ENCODE measurements around the gene ADIG. TPM values are rescaled to one million over a fixed set of nuclear protein-coding genes. Genes with fewer than 3 reads are reported as not detected.
A peak's percentile ranks its signal among the peaks of the same experiment; 100 is the strongest.

Gene ADIG
- total and polyA plus RNA-seq, 2 of the 13 experiments (the other 11 are each of a cell fraction or from before 2014, with no cell fraction given), result 0.15 TPM; not detected in 1

DNA sequence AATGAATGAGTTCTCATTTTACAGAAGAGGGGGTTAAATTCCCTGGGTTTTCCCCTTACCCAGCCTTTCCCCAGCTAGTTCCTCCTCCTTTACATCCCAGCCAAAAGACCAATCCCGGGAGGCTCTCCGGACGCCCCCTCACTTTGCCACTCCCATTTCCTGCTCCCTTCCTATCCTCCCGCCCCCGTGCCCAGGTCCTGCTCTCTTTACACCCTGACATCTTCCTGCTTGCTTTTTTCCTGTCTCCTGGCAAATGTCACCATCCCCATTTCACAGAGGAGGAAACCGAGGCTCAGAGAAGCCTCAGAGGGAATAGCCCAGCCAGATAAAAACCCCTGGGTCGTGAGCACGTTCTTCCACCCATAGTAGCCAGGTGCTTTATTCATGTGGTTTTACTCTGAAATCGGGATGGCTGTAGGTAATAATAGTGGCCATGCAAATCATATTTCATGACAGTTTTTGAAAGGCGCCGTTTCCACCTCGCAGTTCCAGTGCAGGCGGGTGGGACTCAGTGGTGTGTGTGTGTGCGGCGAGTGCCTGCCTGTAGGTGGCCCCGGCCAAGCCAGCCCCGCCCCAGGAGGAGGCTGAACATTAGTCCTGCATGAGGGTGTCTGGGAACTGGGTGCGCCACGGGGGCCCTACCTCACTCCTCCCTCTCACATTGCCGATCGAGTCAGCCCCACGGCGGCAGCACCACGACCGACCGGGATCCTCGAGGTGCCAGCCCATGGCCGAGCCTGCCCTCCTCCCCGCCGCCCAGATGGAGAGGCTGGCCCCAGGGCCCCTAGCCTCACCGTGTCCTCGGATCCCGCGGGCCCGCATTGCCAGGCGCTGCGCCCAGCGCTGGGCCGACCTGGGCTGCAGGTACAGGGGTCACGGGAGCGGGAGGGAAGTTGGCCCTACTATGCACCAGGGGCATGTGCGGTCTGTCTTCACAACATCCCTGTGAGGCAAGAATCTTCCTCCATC, 20.5 kb downstream of the ADIG start, which contains the start of gene ARHGAP40 (continued):
- no peak for TF ChIP-seq ZNF646 (CRISPR knock-in tag; IDR thresholded peaks at IDR 0.05)
- 0 out of 2 replicates have a peak, but pooled peaks have one; percentile 24 for TF ChIP-seq HOXD1 (CRISPR knock-in tag; IDR thresholded peaks at IDR 0.05)
- TF ChIP-seq ARNT2 (CRISPR knock-in tag; IDR thresholded peaks at IDR 0.05; ENCODE audit: low read depth), result no peak
- TF ChIP-seq ZNF7 (CRISPR knock-in tag; IDR thresholded peaks at IDR 0.05), result no peak
- TF ChIP-seq CHD2 (IDR thresholded peaks at IDR 0.05; ENCODE audit: low read depth, low read length), result no peak
- TF ChIP-seq HBP1 (CRISPR knock-in tag; IDR thresholded peaks at IDR 0.05; ENCODE audit: low read depth), result 0 out of 2 replicates have a peak, but pooled peaks have one; percentile 55
- TF ChIP-seq ZNF777 (CRISPR knock-in tag; IDR thresholded peaks at IDR 0.05), result no peak; the same call in 1 of the 2 replicates
- no peak for TF ChIP-seq ZNF354B (CRISPR knock-in tag; IDR thresholded peaks at IDR 0.05)
- no peak for TF ChIP-seq NFYC (CRISPR knock-in tag; IDR thresholded peaks at IDR 0.05)
- TF ChIP-seq MIXL1 (CRISPR knock-in tag; IDR thresholded peaks at IDR 0.05), result no peak
- no peak for TF ChIP-seq TARDBP (CRISPR knock-in tag; IDR thresholded peaks at IDR 0.05)
- TF ChIP-seq PRMT3 (CRISPR knock-in tag; IDR thresholded peaks at IDR 0.05; ENCODE audit: borderline replicate concordance, low read depth), result no peak
- 0 out of 2 replicates have a peak, but pooled peaks have one; percentile 58 for TF ChIP-seq ZNF773 (CRISPR knock-in tag; IDR thresholded peaks at IDR 0.05; ENCODE audit: borderline replicate concordance)
- TF ChIP-seq ZNF280B (CRISPR knock-in tag; IDR thresholded peaks at IDR 0.05; ENCODE audit: borderline replicate concordance), result peak; percentile 44; the same call in 1 of the 2 replicates

All from HepG2 (cell line).